ENCODE data around the gene DCUN1D2.
"Not testable (repeated sequence)": the region's sequence is repeated elsewhere in the genome, so short reads cannot be mapped to it uniquely, and the experiment has no call there.

The DCUN1D2 gene

GRCh38 chr13:113489549-113490495 is 689 bp downstream of the DCUN1D2 start:
- DNase-seq (ENCODE audit: low read depth in 2 of 2): peak; percentile 5 to 16

GRCh38 chr13:113489171-113489548 is 1.4 kb downstream of the DCUN1D2 start:
- no peak for DNase-seq (ENCODE audit: low read depth in 2 of 2)

GRCh38 chr13:113488283-113488682 is 2.2 kb downstream of the DCUN1D2 start:
- DNase-seq (ENCODE audit: low read depth in 2 of 2): no peak

- DNase-seq (ENCODE audit: low read depth in 2 of 2): no peak
Measured at GRCh38 chr13:113486698-113487097, 3.8 kb downstream of the DCUN1D2 start.

GRCh38 chr13:113485545-113485944 is 5.0 kb downstream of the DCUN1D2 start:
- no peak for DNase-seq (ENCODE audit: low read depth in 2 of 2)

GRCh38 chr13:113483504-113484293 is 6.8 kb downstream of the DCUN1D2 start:
- DNase-seq (ENCODE audit: low read depth in 2 of 2): no peak

GRCh38 chr13:113483081-113483480 is 7.4 kb downstream of the DCUN1D2 start:
- DNase-seq (ENCODE audit: low read depth in 2 of 2): no peak

GRCh38 chr13:113479179-113479578 is 11.3 kb downstream of the DCUN1D2 start:
- no peak for DNase-seq (ENCODE audit: low read depth in 2 of 2)

- no peak for DNase-seq (ENCODE audit: low read depth in 2 of 2)
Measured at GRCh38 chr13:113477724-113478123, 12.8 kb downstream of the DCUN1D2 start.

- no peak for DNase-seq (ENCODE audit: low read depth in 2 of 2)
Measured at GRCh38 chr13:113476811-113477210, 13.7 kb downstream of the DCUN1D2 start.

GRCh38 chr13:113475911-113476310 is 14.6 kb downstream of the DCUN1D2 start:
- no peak for DNase-seq (ENCODE audit: low read depth in 2 of 2)

GRCh38 chr13:113475280-113475679 is 15.2 kb downstream of the DCUN1D2 start:
- no peak for DNase-seq (ENCODE audit: low read depth in 2 of 2)

GRCh38 chr13:113474179-113474578 is 16.3 kb downstream of the DCUN1D2 start:
- no peak for DNase-seq (ENCODE audit: low read depth in 2 of 2)

GRCh38 chr13:113472355-113473025 is 18.0 kb downstream of the DCUN1D2 start:
- no peak for DNase-seq (ENCODE audit: low read depth in 2 of 2)

GRCh38 chr13:113471844-113472243 is 18.7 kb downstream of the DCUN1D2 start:
- DNase-seq (ENCODE audit: low read depth in 2 of 2): no peak

- not testable (repeated sequence) for DNase-seq (ENCODE audit: low read depth in 2 of 2)
Measured at GRCh38 chr13:113470635-113471163, 19.8 kb downstream of the DCUN1D2 start.

GRCh38 chr13:113470073-113470472 is 20.4 kb downstream of the DCUN1D2 start:
- no peak for DNase-seq (ENCODE audit: low read depth in 2 of 2)

GRCh38 chr13:113469582-113469981 is 20.9 kb downstream of the DCUN1D2 start:
- no peak for DNase-seq (ENCODE audit: low read depth in 2 of 2)

GRCh38 chr13:113468472-113469201 is 21.9 kb downstream of the DCUN1D2 start:
- DNase-seq (ENCODE audit: low read depth in 2 of 2): no peak

GRCh38 chr13:113468029-113468428 is 22.5 kb downstream of the DCUN1D2 start:
- no peak for DNase-seq (ENCODE audit: low read depth in 2 of 2)

- DNase-seq (ENCODE audit: low read depth in 2 of 2): no peak
Measured at GRCh38 chr13:113466383-113466782, 24.1 kb downstream of the DCUN1D2 start.
